WTC11 (cell line): Measurements from ENCODE around the gene FKBP7.

Experiments used
- RELA ChIP-seq: sonication (generic); formaldehyde crosslinking; IDR thresholded peaks from 2 replicates; pipeline ENCODE4 v1.8.1; 2022; ENCODE audit warnings: missing genetic modification reagents, mild to moderate bottlenecking, borderline replicate concordance
- ZNF425 ChIP-seq: fragments of 250-450 bp; sonication (Bioruptor Pico); conservative IDR thresholded peaks from 2 replicates; pipeline ENCODE4 v1.9.0; 2021; ENCODE audit warnings: mild to moderate bottlenecking
- TF ChIP-seq, protein P1 (sequence below): fragments of 200-600 bp; IDR thresholded peaks from 2 replicates; pipeline ENCODE4 v1.8.0; 2022; ENCODE audit warnings: antibody characterized with exemption
- TF ChIP-seq, protein P2 (sequence below): sonication (generic); formaldehyde crosslinking; IDR thresholded peaks from 2 replicates; pipeline ENCODE4 v1.8.0; 2022; ENCODE audit warnings: mild to moderate bottlenecking, missing genetic modification reagents

DNA sequence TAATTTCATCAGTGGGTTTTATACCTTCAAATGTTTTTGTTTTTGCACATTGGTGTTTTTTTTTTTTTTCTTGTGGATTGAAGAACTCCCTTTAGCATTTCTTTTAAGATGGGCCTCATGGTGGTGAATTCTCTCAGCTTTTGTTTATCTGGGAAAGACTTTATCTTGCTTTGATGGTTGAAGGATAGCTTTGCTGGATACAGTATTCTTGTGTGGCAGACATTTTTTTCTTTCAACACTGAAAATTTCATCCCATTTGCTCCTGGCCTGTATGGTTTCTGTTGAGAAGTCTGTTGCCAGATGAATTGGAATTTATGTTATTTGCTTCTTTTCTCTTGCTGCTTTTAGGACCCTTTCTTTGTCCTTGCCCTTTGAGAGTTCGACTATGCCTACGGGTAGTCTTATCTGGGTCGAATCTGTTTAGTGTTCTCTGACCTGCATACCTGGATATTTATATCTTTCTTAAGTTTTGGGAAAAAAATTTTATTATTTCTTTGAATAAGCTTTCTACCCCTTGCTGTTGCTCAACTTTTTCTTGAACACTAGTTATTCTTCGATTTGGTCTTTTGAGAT lies 53.1 kb downstream of the FKBP7 start:
- TF ChIP-seq, protein P1, sequence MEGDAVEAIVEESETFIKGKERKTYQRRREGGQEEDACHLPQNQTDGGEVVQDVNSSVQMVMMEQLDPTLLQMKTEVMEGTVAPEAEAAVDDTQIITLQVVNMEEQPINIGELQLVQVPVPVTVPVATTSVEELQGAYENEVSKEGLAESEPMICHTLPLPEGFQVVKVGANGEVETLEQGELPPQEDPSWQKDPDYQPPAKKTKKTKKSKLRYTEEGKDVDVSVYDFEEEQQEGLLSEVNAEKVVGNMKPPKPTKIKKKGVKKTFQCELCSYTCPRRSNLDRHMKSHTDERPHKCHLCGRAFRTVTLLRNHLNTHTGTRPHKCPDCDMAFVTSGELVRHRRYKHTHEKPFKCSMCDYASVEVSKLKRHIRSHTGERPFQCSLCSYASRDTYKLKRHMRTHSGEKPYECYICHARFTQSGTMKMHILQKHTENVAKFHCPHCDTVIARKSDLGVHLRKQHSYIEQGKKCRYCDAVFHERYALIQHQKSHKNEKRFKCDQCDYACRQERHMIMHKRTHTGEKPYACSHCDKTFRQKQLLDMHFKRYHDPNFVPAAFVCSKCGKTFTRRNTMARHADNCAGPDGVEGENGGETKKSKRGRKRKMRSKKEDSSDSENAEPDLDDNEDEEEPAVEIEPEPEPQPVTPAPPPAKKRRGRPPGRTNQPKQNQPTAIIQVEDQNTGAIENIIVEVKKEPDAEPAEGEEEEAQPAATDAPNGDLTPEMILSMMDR, result no peak
- TF ChIP-seq RELA (CRISPR knock-in tag) (no peak), ZNF425 (CRISPR knock-in tag) (no peak)
- TF ChIP-seq, protein P2, sequence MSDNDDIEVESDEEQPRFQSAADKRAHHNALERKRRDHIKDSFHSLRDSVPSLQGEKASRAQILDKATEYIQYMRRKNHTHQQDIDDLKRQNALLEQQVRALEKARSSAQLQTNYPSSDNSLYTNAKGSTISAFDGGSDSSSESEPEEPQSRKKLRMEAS (CRISPR knock-in tag), result no peak
